ENCODE results near the gene UBR1. TPM values are rescaled to one million over a fixed set of nuclear protein-coding genes. Genes with fewer than 3 reads are reported as not detected.
"Not testable (repeated sequence)": the region's sequence is repeated elsewhere in the genome, so short reads cannot be mapped to it uniquely, and the experiment has no call there.

Gene UBR1
- total RNA-seq, 1 donor from 2014 or later = 23.9 TPM

DNA sequence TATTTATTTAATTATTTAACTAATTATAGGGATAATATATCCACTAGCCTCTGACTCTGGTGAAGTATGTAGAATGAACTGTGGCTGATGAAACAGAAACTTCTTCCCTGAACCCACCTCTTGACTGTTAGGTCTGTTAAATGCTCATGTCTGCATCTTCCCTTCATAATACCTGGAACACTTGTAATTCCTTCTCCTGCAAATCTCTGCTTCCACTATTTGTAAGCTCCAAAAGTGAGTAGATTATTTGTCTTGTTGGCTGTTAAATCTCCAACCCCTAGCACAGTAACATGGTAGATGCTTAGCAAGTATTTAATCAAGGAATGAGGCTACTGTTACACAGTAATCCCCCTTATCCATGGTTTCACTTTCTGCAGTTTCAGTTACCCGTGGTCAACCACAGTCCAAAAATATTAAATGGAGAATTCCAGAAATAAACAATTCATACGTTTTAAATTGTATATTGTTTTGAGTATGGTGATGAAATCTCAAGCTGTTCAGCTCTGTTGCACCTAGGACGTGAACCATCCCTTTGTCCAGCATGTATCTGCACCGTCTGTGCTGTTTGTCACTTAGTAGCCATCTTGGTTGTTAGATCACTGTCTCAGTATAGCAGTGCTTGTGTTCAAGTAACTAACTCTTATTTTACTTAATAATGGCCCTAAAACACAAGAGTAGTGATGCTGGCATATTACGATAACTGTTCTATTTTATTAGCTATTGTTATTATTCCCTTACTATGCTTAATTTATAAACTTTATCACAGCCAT, 190.9 kb downstream of the UBR1 start:
- Mint-ChIP-seq H3K27ac (ENCODE audit: unreplicated experiment) (no peak overlapping the region), H3K27me3 (ENCODE audit: low read depth) (no peaks in the 10 kb centered on the region), H3K4me3 (peak overlapping the region; percentile 44), H3K9me3 (no peaks in the 10 kb centered on the region), H3K4me1 (peaks cover 16% of the 10 kb centered on the region), H3K36me3 (ENCODE audit: low read depth) (no peaks in the 10 kb centered on the region)
- TF ChIP-seq, protein P1, sequence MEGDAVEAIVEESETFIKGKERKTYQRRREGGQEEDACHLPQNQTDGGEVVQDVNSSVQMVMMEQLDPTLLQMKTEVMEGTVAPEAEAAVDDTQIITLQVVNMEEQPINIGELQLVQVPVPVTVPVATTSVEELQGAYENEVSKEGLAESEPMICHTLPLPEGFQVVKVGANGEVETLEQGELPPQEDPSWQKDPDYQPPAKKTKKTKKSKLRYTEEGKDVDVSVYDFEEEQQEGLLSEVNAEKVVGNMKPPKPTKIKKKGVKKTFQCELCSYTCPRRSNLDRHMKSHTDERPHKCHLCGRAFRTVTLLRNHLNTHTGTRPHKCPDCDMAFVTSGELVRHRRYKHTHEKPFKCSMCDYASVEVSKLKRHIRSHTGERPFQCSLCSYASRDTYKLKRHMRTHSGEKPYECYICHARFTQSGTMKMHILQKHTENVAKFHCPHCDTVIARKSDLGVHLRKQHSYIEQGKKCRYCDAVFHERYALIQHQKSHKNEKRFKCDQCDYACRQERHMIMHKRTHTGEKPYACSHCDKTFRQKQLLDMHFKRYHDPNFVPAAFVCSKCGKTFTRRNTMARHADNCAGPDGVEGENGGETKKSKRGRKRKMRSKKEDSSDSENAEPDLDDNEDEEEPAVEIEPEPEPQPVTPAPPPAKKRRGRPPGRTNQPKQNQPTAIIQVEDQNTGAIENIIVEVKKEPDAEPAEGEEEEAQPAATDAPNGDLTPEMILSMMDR (conservative IDR thresholded peaks at IDR 0.05) = no peak
- no peak for DNase-seq (ENCODE audit: low read depth, low spot score)

DNA sequence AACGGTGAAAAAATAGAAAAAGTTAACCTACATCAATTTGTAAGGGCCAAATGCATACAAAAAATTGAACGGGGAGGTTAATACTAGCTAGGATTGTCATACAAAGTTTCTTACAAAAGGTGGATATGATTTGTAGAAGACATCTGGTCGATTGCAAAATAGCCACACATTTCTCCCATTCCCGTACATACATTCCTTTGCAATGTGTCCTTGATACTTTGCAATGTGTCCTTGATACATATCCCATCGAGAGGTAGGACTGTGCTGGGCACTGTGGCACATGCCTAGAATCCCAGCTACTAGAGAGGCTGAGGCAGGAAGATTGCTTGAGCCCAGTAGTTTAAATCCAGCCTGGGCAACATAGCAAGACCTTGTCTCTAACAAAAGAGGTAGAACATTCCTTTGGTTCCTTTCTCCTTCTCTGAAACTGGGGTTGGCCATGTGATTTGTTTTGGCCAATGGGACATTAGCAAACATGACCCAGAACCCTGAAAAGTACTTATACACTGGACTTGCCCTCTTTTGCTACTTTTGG, 194.7 kb downstream of the UBR1 start:
- Mint-ChIP-seq H3K9me3 (no peaks in the 10 kb centered on the region), H3K27me3 (ENCODE audit: low read depth) (no peaks in the 10 kb centered on the region), H3K4me1 (no peaks in the 10 kb centered on the region), H3K4me3 (no peak overlapping the region), H3K27ac (ENCODE audit: unreplicated experiment) (no peak overlapping the region), H3K36me3 (ENCODE audit: low read depth) (no peaks in the 10 kb centered on the region)
- TF ChIP-seq, protein P1 (conservative IDR thresholded peaks at IDR 0.05) = no peak
- DNase-seq (ENCODE audit: low read depth, low spot score) = no peak

DNA sequence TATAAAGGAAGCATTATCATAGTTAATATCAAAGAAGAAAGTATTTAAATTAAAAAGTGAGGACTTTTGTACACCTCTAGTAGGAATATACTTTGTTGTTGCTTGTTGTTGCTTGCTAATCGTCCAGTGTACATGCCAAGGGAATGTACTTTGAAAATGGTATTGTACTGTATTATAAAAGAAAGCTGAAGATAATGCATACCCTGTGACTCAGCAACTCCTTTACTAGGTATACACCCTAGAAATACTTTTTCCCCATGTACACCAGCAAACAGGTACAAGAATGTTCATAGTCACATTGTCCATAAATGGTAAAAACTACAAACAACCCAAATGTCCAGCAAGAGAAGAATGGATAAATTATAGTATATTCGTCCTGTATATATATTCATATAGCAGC, 197.3 kb downstream of the UBR1 start:
- H3K27ac Mint-ChIP-seq (ENCODE audit: unreplicated experiment) = no peak overlapping the region
- TF ChIP-seq, protein P1 (conservative IDR thresholded peaks at IDR 0.05) = no peak

DNA sequence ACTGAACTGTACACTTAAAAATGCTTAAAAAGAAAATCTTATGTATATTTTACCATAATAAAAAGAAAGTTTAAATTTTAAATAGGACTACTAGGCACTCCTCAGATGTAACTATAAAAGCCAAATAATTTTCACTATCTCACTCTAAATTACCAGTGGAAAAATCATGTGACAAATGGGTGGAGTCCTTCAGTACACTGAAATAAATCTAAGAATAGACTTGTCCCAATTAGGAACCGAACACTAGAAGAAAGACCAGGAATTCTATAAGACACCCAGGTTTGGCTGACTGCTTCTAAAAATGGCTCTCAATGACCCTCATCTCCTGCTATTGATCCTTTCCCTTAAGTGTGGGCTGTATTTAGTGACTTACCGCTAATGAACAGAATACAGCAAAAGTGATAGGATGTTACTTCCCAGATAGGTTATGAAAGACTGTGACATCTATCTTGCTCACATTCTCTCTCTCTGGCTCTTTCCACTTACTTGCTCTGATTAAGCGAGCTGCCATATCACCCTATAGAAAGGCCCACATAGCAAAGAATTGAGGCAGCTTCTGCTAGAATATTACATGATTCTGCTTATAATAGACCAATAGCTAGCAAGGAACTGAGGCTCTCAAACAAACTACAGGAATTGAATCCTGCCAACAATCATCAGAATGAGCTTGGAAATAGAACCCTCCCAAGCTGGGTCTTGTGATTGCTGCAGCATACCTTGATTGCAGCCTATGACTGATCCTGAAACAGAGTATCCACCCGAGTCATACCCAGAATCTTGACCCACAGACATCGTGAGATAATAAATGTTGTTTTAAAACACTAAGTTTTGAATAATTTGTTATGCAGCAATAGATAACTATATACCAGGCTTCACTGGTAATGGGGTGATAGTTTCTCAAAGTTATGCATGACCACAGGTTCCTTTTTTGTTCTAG, 202.2 kb downstream of the UBR1 start:
- H3K27me3 Mint-ChIP-seq (ENCODE audit: low read depth) = no peaks in the 10 kb centered on the region
- no peak overlapping the region for H3K27ac Mint-ChIP-seq (ENCODE audit: unreplicated experiment)
- H3K9me3 Mint-ChIP-seq = no peaks in the 10 kb centered on the region
- peaks cover 5% of the 10 kb centered on the region for H3K4me1 Mint-ChIP-seq
- no peak overlapping the region for H3K4me3 Mint-ChIP-seq
- H3K36me3 Mint-ChIP-seq (ENCODE audit: low read depth) = no peaks in the 10 kb centered on the region
- no peak for DNase-seq (ENCODE audit: low read depth, low spot score)
- TF ChIP-seq, protein P1 (conservative IDR thresholded peaks at IDR 0.05) = no peak

More for the DNA sequence above, 197.3 kb downstream of the UBR1 start:
- H3K4me3 Mint-ChIP-seq = no peak overlapping the region
- no peak for DNase-seq (ENCODE audit: low read depth, low spot score)
- no peaks in the 10 kb centered on the region for H3K9me3 Mint-ChIP-seq
- no peaks in the 10 kb centered on the region for H3K36me3 Mint-ChIP-seq (ENCODE audit: low read depth)
- H3K27me3 Mint-ChIP-seq (ENCODE audit: low read depth) = no peaks in the 10 kb centered on the region
- H3K4me1 Mint-ChIP-seq = peaks cover 3% of the 10 kb centered on the region

DNA sequence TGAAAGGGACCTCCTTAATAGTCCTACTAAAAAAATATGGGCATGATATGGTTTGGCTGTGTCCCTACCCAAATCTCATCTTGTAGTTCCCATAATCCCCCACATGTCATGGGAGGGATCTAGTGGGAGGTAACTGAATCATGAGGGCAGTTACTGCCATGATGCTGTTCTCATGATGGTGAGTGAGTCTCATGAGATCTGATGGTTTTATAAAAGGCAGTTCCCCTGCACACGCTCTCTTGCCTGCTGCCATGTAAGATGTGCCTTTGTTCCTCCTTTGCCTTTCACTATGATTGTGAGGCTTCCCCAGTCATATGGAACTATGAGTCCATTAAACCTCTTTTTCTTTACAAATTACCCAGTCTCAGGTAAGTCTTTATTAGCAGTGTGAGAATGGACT, 211.9 kb downstream of the UBR1 start:
- H3K36me3 Mint-ChIP-seq (ENCODE audit: low read depth) = peaks cover 14% of the 10 kb centered on the region
- H3K9me3 Mint-ChIP-seq; DNase-seq (ENCODE audit: low read depth, low spot score); H3K27me3 Mint-ChIP-seq (ENCODE audit: low read depth); H3K4me3 Mint-ChIP-seq; H3K4me1 Mint-ChIP-seq; H3K27ac Mint-ChIP-seq (ENCODE audit: unreplicated experiment): not testable (repeated sequence)

Other genes starting within 250 kb of the UBR1 start
- 25.4 and 28.2 TPM in 2 replicates for gene TTBK2, start 185.3 kb downstream of the UBR1 start, total RNA-seq
- 15.3 and 15.8 TPM in 2 replicates for gene TMEM62, start 27.5 kb upstream of the UBR1 start, total RNA-seq
- gene CCNDBP1, start 79.4 kb upstream of the UBR1 start, total RNA-seq = 29.5 and 31.4 TPM in 2 replicates
- gene EPB42, start 115.0 kb upstream of the UBR1 start, total RNA-seq = not detected in 2 replicates
- not detected in 2 replicates for gene TGM5, start 160.9 kb upstream of the UBR1 start, total RNA-seq
- gene TGM7, start 196.2 kb upstream of the UBR1 start, total RNA-seq = not detected in 2 replicates
- gene LCMT2, start 224.5 kb upstream of the UBR1 start, total RNA-seq = 18.8 and 18.9 TPM in 2 replicates